GM23248 (cell line): ENCODE data around the gene PARD3B. TPM values are rescaled to one million over a fixed set of nuclear protein-coding genes. Genes with fewer than 3 reads are reported as not detected.
A peak's percentile ranks its signal among the peaks of the same experiment; 100 is the strongest.

Experiments used
- DNase-seq: peaks from one replicate; pipeline ENCODE4 v3.0.0-alpha.2; 2015
- H2AFZ ChIP-seq: fragments of 200-600 bp; sonication (generic); 2 replicates; pipeline ENCODE4 v1.6.1; 2016; ENCODE audit warnings: antibody characterized with exemption
- H3F3A ChIP-seq: fragments of 200-600 bp; sonication (generic); 2 replicates; pipeline ENCODE4 v1.6.1; 2016; ENCODE audit warnings: mild to moderate bottlenecking, antibody characterized with exemption, mixed run types; ENCODE audit not compliant: insufficient read depth
- H3K27ac ChIP-seq: fragments of 200-600 bp; sonication (generic); 2 replicates; pipeline ENCODE4 v1.5.1; 2016; ENCODE audit warnings: mild to moderate bottlenecking
- H3K27me3 ChIP-seq: fragments of 200-600 bp; sonication (generic); replicated peaks from 2 replicates; pipeline ENCODE4 v1.6.1; 2016; ENCODE audit warnings: mild to moderate bottlenecking; ENCODE audit not compliant: insufficient read depth
- H3K36me3 ChIP-seq: fragments of 200-600 bp; sonication (generic); 2 replicates; pipeline ENCODE4 v1.6.1; 2016; ENCODE audit warnings: low read depth, mild to moderate bottlenecking
- H3K4me1 ChIP-seq: fragments of 200-600 bp; sonication (generic); 2 replicates; pipeline ENCODE4 v1.6.1; 2016; ENCODE audit warnings: mild to moderate bottlenecking; ENCODE audit not compliant: insufficient read depth
- H3K4me2 ChIP-seq: fragments of 200-600 bp; sonication (generic); one replicate; pipeline ENCODE4 v1.6.1; 2016; ENCODE audit warnings: mild to moderate bottlenecking; ENCODE audit not compliant: unreplicated experiment
- H3K4me3 ChIP-seq: fragments of 200-600 bp; sonication (generic); 2 replicates; pipeline ENCODE4 v1.5.1; 2016; ENCODE audit warnings: mild to moderate bottlenecking
- H3K79me2 ChIP-seq: fragments of 200-600 bp; sonication (generic); 2 replicates; pipeline ENCODE4 v1.6.1; 2016; ENCODE audit warnings: mild to moderate bottlenecking; ENCODE audit not compliant: insufficient read depth
- H3K9ac ChIP-seq: fragments of 200-600 bp; sonication (generic); 2 replicates; pipeline ENCODE4 v1.6.1; 2016; ENCODE audit warnings: mild to moderate bottlenecking
- H3K9me2 ChIP-seq: fragments of 200-600 bp; sonication (generic); 2 replicates; pipeline ENCODE4 v1.6.1; 2016; ENCODE audit warnings: mixed run types, mild to moderate bottlenecking, moderate library complexity; ENCODE audit not compliant: insufficient read depth
- H3K9me3 ChIP-seq: fragments of 200-600 bp; sonication (generic); one replicate; pipeline ENCODE4 v1.6.1; 2017; ENCODE audit warnings: low read depth
- H4K20me1 ChIP-seq: fragments of 200-600 bp; sonication (generic); 2 replicates; pipeline ENCODE4 v1.6.0; 2016; ENCODE audit not compliant: insufficient read depth
- EZH2 ChIP-seq: fragments of 200-600 bp; sonication (generic); IDR thresholded peaks from 2 replicates; pipeline ENCODE4 v1.6.1; 2018; ENCODE audit warnings: antibody characterized with exemption, mild to moderate bottlenecking; ENCODE audit not compliant: insufficient read depth, poor library complexity, severe bottlenecking
- EZH2phosphoT487 ChIP-seq: fragments of 200-600 bp; sonication (generic); IDR thresholded peaks from 2 replicates; pipeline ENCODE4 v1.6.1; 2018; ENCODE audit warnings: antibody characterized with exemption, moderate library complexity, mild to moderate bottlenecking, low read depth; ENCODE audit not compliant: insufficient read depth
- WGBS, 2 experiments: methylation state at CpG; one replicate each; pipeline ENCODE4 v1.1.6; 2015 to 2017; ENCODE audit warnings: low lambda C conversion rate in 2 of 2, low coverage in 1 of 2; ENCODE audit errors: missing lambda C conversion rate in 2 of 2; 5-methylcytosine and 5-hydroxymethylcytosine counted together
- in situ Hi-C: fragments of 300-500 bp; cut with MboI; formaldehyde crosslinking; loops from 2 replicates; pipeline ENCODE4 v1.15.0; 2020
- polyA plus RNA-seq: library from polyadenylated mRNA; unstranded; fragments of >200 nt; fragmentation: Nextera tagmentation; extraction: Ambion mirVana; gene quantifications from 2 replicates; pipeline ENCODE4 v1.2.1, GENCODE V29; 2016
- total RNA-seq: library from RNA; depleted of rRNA; stranded (reverse); fragments of >200 nt; shearing (Covaris generic); gene quantifications from 2 replicates; pipeline ENCODE4 v1.2.3, GENCODE V29; 2014

The PARD3B gene
- total and polyA plus RNA-seq, 2 experiments from 2014 or later: 2.5 to 6.9 TPM

- Histone ChIP-seq H3K27ac (no peak overlapping the region), H3K36me3 (no peaks in the 10 kb centered on the region), H3K9ac (no peak overlapping the region), H3K79me2 (no peaks in the 10 kb centered on the region), H3K4me2 (no peak overlapping the region), H3K9me3 (no peaks in the 10 kb centered on the region), H3K9me2 (no peaks in the 10 kb centered on the region), H3K27me3 (no peaks in the 10 kb centered on the region), H3K4me1 (no peaks in the 10 kb centered on the region; the same call in 1 of the 2 replicates), H2AFZ (no peak overlapping the region), H4K20me1 (no peaks in the 10 kb centered on the region), H3F3A (no peaks in the 10 kb centered on the region), H3K4me3 (no peak overlapping the region)
- TF ChIP-seq EZH2 (no peak), EZH2phosphoT487 (no peak)
- 51 to 53% methylated on average over 2 of the region's 2 CpGs for WGBS, 2 experiments
- in situ Hi-C loops: no loop called here
- DNase-seq: peak; percentile 16
Measured at GRCh38 chr2:205543937-205544702, 998.8 kb downstream of the PARD3B start.

- no peaks in the 10 kb centered on the region; the same call in 1 of the 2 replicates for H3K4me1 ChIP-seq
- TF ChIP-seq EZH2 (no peak), EZH2phosphoT487 (no peak)
- H3K9me3 ChIP-seq: no peaks in the 10 kb centered on the region
- no peaks in the 10 kb centered on the region for H3K36me3 ChIP-seq
- no peak overlapping the region for H3K4me3 ChIP-seq
- 96 to 97% methylated on average over 7 of the region's 7 CpGs for WGBS, 2 experiments
- no peaks in the 10 kb centered on the region for H3K79me2 ChIP-seq
- H2AFZ ChIP-seq: no peak overlapping the region
- no peak for DNase-seq
- H3K9ac ChIP-seq: no peak overlapping the region
- no peaks in the 10 kb centered on the region for H3K9me2 ChIP-seq
- no peaks in the 10 kb centered on the region for H3K27me3 ChIP-seq
- H4K20me1 ChIP-seq: no peaks in the 10 kb centered on the region
- no peak overlapping the region for H3K4me2 ChIP-seq
- H3K27ac ChIP-seq: no peak overlapping the region
- in situ Hi-C loops: no loop called here
- no peaks in the 10 kb centered on the region for H3F3A ChIP-seq
Measured at GRCh38 chr2:205545971-205546816, 1000.9 kb downstream of the PARD3B start.

- Histone ChIP-seq H3K27me3 (no peaks in the 10 kb centered on the region), H3K4me3 (no peak overlapping the region), H2AFZ (no peak overlapping the region), H3K9me3 (no peaks in the 10 kb centered on the region), H4K20me1 (no peaks in the 10 kb centered on the region), H3K79me2 (no peaks in the 10 kb centered on the region), H3K9ac (no peak overlapping the region), H3K9me2 (no peaks in the 10 kb centered on the region), H3K4me1 (no peaks in the 10 kb centered on the region), H3F3A (no peaks in the 10 kb centered on the region), H3K27ac (no peak overlapping the region), H3K36me3 (no peaks in the 10 kb centered on the region), H3K4me2 (no peak overlapping the region)
- no peak for TF ChIP-seq EZH2phosphoT487
- TF ChIP-seq EZH2: no peak
- DNase-seq: no peak
- WGBS, 2 experiments: 68 to 69% methylated on average over 10 of the region's 10 CpGs
- in situ Hi-C loops: no loop called here
Measured at GRCh38 chr2:205555566-205556230, 1010.4 kb downstream of the PARD3B start.

GRCh38 chr2:205556357-205556756 lies 1011.1 kb downstream of the PARD3B start:
- no peak overlapping the region for H2AFZ ChIP-seq
- WGBS, 2 experiments: 93 to 97% methylated on average over 5 of the region's 5 CpGs
- no peaks in the 10 kb centered on the region for H3K9me3 ChIP-seq
- H3K79me2 ChIP-seq: no peaks in the 10 kb centered on the region
- H3K27me3 ChIP-seq: no peaks in the 10 kb centered on the region
- H3K27ac ChIP-seq: no peak overlapping the region
- in situ Hi-C loops: no loop called here
- no peaks in the 10 kb centered on the region for H3F3A ChIP-seq
- no peak overlapping the region for H3K4me3 ChIP-seq
- H3K9me2 ChIP-seq: no peaks in the 10 kb centered on the region
- no peak for TF ChIP-seq EZH2
- no peak for TF ChIP-seq EZH2phosphoT487
- no peaks in the 10 kb centered on the region for H4K20me1 ChIP-seq
- no peak for DNase-seq
- no peaks in the 10 kb centered on the region for H3K36me3 ChIP-seq
- H3K4me2 ChIP-seq: no peak overlapping the region
- no peaks in the 10 kb centered on the region for H3K4me1 ChIP-seq
- H3K9ac ChIP-seq: no peak overlapping the region
